GM21529 (cell line): ENCODE measurements around the gene KCNS3.
"Not testable (repeated sequence)": the region's sequence is repeated elsewhere in the genome, so short reads cannot be mapped to it uniquely, and the experiment has no call there.

Source experiments
- ATAC-seq: cut with Tn5 transposase; IDR thresholded peaks from one replicate; pipeline ENCODE4 v1.9.1; 2021; ENCODE audit not compliant: unreplicated experiment

KCNS3 gene

GRCh38 chr2:17940091-17940630 is 61.7 kb downstream of the KCNS3 start:
- no peak for ATAC-seq

- ATAC-seq: no peak
These were observed 65.0 kb downstream of the KCNS3 start for GRCh38 chr2:17943444-17943843.

- no peak for ATAC-seq
These were observed 68.6 kb downstream of the KCNS3 start for GRCh38 chr2:17947113-17947512.

GRCh38 chr2:17950006-17950405 is 71.5 kb downstream of the KCNS3 start:
- ATAC-seq: no peak

GRCh38 chr2:17951563-17951962 is 73.1 kb downstream of the KCNS3 start:
- no peak for ATAC-seq

- ATAC-seq: no peak
These were observed 80.1 kb downstream of the KCNS3 start for GRCh38 chr2:17958466-17959092.

GRCh38 chr2:17959356-17959755 is 80.9 kb downstream of the KCNS3 start:
- no peak for ATAC-seq

- no peak for ATAC-seq
These were observed 81.4 kb downstream of the KCNS3 start for GRCh38 chr2:17959833-17960232.

GRCh38 chr2:17960925-17961324 is 82.5 kb downstream of the KCNS3 start:
- no peak for ATAC-seq

- no peak for ATAC-seq
These were observed 83.3 kb downstream of the KCNS3 start for GRCh38 chr2:17961789-17962188.

- ATAC-seq: no peak
These were observed 84.4 kb downstream of the KCNS3 start for GRCh38 chr2:17962876-17963275.

- not testable (repeated sequence) for ATAC-seq
These were observed 85.1 kb downstream of the KCNS3 start for GRCh38 chr2:17963571-17963970.

GRCh38 chr2:17965196-17965595 is 86.7 kb downstream of the KCNS3 start:
- ATAC-seq: no peak

GRCh38 chr2:17966798-17967197 is 88.3 kb downstream of the KCNS3 start:
- no peak for ATAC-seq

- ATAC-seq: no peak
These were observed 91.2 kb downstream of the KCNS3 start for GRCh38 chr2:17969661-17970060.

- ATAC-seq: no peak
These were observed 93.2 kb downstream of the KCNS3 start for GRCh38 chr2:17971531-17972125.

- no peak for ATAC-seq
These were observed 94.5 kb downstream of the KCNS3 start for GRCh38 chr2:17972991-17973390.

- ATAC-seq: no peak
These were observed 96.9 kb downstream of the KCNS3 start for GRCh38 chr2:17975401-17975800.

GRCh38 chr2:17976871-17977746 is 98.6 kb downstream of the KCNS3 start:
- ATAC-seq: no peak

- no peak for ATAC-seq
These were observed 101.2 kb downstream of the KCNS3 start for GRCh38 chr2:17979707-17980106.

- ATAC-seq: no peak
These were observed 103.5 kb downstream of the KCNS3 start for GRCh38 chr2:17981936-17982335.
